Measurements from ENCODE around the gene SF3B5.

DNA sequence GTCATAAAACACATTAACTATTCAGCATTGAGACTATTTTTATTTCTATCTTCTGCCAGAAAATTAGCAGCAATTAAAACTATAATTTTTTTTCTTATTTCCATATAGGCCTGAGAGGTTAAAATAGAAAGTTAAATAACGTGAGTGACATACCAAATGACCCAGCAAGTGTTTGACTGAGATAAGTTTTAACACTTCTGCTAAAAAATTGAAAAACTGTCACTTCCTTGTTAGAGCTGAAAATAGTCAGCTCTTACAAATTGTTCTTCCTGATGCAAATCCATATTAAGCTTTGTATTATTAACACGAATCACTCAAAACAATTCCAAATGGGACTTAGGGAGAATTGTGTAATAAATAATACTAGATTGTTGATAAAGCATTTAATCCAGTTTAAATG is 28.5 kb upstream of the SF3B5 start:
- TF ChIP-seq POLR2A (IDR thresholded peaks at IDR 0.05; ENCODE audit: low read length): no peak
- no peak for TF ChIP-seq GATA1 (IDR thresholded peaks at IDR 0.05; ENCODE audit: low read depth, low read length)
